Endometrial microvascular endothelial cells (primary cell): ENCODE measurements around the gene ST8SIA1. TPM values are rescaled to one million over a fixed set of nuclear protein-coding genes. Genes with fewer than 3 reads are reported as not detected.
"Not testable (repeated sequence)": the region's sequence is repeated elsewhere in the genome, so short reads cannot be mapped to it uniquely, and the experiment has no call there.

Experiments used
- in situ Hi-C: cut with HindIII; loops from 2 replicates; pipeline ENCODE4 v1.10.0; 2017; ENCODE audit warnings: low sequenced_read_pairs, low pct_unique_long_range_greater_than_20kb; ENCODE audit errors: inconsistent ontology term
- total RNA-seq: library from RNA; depleted of rRNA; stranded (reverse); fragments of >200 nt; gene quantifications from one replicate; pipeline ENCODE4 v1.2.3, GENCODE V29; 2015; ENCODE audit errors: inconsistent ontology term

Gene ST8SIA1
- total RNA-seq, 1 donor from 2014 or later, result not detected

- in situ Hi-C loops, result no loop called here
Observed at GRCh38 chr12:22211128-22211527, 123.4 kb downstream of the ST8SIA1 start.

GRCh38 chr12:22209422-22209821 lies 125.1 kb downstream of the ST8SIA1 start:
- in situ Hi-C loops, result no loop called here

- in situ Hi-C loops, result no loop called here
Observed at GRCh38 chr12:22206111-22206728, 128.3 kb downstream of the ST8SIA1 start.

- in situ Hi-C loops, result no loop called here
Observed at GRCh38 chr12:22204391-22204790, 130.1 kb downstream of the ST8SIA1 start.

GRCh38 chr12:22202847-22203246 lies 131.7 kb downstream of the ST8SIA1 start:
- in situ Hi-C loops, result no loop called here

GRCh38 chr12:22201101-22201500 lies 133.4 kb downstream of the ST8SIA1 start:
- in situ Hi-C loops, result no loop called here

GRCh38 chr12:22196236-22196635 lies 138.3 kb downstream of the ST8SIA1 start:
- in situ Hi-C loops, result no loop called here

GRCh38 chr12:22190969-22191368 lies 143.5 kb downstream of the ST8SIA1 start:
- in situ Hi-C loops, result no loop called here

- in situ Hi-C loops, result no loop called here
Observed at GRCh38 chr12:22188431-22188830, 146.1 kb downstream of the ST8SIA1 start.

- in situ Hi-C loops, result no loop called here
Observed at GRCh38 chr12:22180705-22181104, 153.8 kb downstream of the ST8SIA1 start.

- in situ Hi-C loops, result no loop called here
Observed at GRCh38 chr12:22173177-22173576, 161.3 kb downstream of the ST8SIA1 start.

- in situ Hi-C loops, result no loop called here
Observed at GRCh38 chr12:22172501-22172900, 162.0 kb downstream of the ST8SIA1 start.

- in situ Hi-C loops, result no loop called here
Observed at GRCh38 chr12:22169376-22169775, 165.1 kb downstream of the ST8SIA1 start.

- in situ Hi-C loops, result no loop called here
Observed at GRCh38 chr12:22164139-22164538, 170.4 kb downstream of the ST8SIA1 start.

GRCh38 chr12:22163594-22163993 lies 170.9 kb downstream of the ST8SIA1 start:
- in situ Hi-C loops, result no loop called here

- in situ Hi-C loops, result no loop called here
Observed at GRCh38 chr12:22160396-22161003, 174.0 kb downstream of the ST8SIA1 start.

- in situ Hi-C loops, result not testable (repeated sequence)
Observed at GRCh38 chr12:22149286-22149685, 185.2 kb downstream of the ST8SIA1 start.

- in situ Hi-C loops, result not testable (repeated sequence)
Observed at GRCh38 chr12:22146686-22147085, 187.8 kb downstream of the ST8SIA1 start.
